ENCODE measurements around the gene RAB11FIP4. TPM values are rescaled to one million over a fixed set of nuclear protein-coding genes. Genes with fewer than 3 reads are reported as not detected.

The RAB11FIP4 gene
- total RNA-seq, 1 experiment from 2014 or later = 15.1 TPM

DNA sequence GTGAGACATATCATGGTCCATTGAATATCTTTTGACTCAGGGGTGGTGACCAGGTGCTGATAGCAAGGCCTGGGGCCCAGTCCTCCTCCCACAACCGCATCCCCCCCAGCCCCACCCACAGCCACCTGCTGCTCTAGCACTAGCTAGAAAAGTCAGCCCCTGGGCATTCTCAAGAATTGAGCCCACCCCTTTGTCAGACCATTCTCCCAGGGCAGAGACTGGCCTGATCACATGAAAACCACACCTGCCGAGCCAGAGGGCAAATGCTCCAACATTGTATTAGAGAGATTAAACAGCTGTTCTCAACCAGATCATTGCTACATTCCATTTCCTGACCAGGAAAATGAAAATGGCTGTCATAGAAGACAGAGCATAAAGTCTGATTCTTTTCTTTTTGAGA, 62.4 kb downstream of the RAB11FIP4 start (continued):
- TF ChIP-seq ELF1 (IDR thresholded peaks at IDR 0.05; ENCODE audit: borderline replicate concordance, low read depth) (no peak), TCF7L2 (IDR thresholded peaks at IDR 0.05; ENCODE audit: borderline replicate concordance, extremely low read depth, insufficient read depth, insufficient read length) (no peak)

DNA sequence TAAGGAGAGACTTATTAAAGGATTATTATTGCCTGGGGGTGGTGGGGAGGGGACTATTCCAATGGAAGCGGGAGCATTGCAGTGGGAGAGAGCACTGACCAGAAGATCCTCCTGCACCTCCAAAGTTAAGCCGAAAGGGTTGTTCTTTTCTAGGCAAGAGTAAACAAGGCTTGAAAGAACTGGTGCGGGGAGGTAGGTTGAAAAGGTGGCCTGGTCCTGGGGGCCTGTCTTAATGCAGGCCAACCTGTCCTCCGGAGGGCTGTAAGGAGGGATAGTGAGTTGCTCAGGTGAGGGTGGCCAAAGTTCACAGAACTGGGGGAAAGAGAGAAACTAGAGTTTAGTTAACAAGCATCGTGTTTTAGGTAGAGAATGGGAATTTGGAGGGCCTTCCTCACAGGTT, 65.3 kb downstream of the RAB11FIP4 start:
- H3K4me2 ChIP-seq (ENCODE audit: low read length) = no peak overlapping the region
- ATAC-seq (no peak), DNase-seq (ENCODE audit: low read depth, low spot score) (no peak)
- no peaks in the 10 kb centered on the region for H3K27me3 ChIP-seq (ENCODE audit: insufficient read depth, low read length)
- CTCF ChIA-PET = no interaction called here
- TF ChIP-seq, protein P1, sequence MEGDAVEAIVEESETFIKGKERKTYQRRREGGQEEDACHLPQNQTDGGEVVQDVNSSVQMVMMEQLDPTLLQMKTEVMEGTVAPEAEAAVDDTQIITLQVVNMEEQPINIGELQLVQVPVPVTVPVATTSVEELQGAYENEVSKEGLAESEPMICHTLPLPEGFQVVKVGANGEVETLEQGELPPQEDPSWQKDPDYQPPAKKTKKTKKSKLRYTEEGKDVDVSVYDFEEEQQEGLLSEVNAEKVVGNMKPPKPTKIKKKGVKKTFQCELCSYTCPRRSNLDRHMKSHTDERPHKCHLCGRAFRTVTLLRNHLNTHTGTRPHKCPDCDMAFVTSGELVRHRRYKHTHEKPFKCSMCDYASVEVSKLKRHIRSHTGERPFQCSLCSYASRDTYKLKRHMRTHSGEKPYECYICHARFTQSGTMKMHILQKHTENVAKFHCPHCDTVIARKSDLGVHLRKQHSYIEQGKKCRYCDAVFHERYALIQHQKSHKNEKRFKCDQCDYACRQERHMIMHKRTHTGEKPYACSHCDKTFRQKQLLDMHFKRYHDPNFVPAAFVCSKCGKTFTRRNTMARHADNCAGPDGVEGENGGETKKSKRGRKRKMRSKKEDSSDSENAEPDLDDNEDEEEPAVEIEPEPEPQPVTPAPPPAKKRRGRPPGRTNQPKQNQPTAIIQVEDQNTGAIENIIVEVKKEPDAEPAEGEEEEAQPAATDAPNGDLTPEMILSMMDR (IDR thresholded peaks at IDR 0.05 in 2 of 3, conservative IDR thresholded peaks at IDR 0.05 in 1 of 3; ENCODE audit: borderline replicate concordance in 1 of 3, insufficient read depth in 1 of 3, low read depth in 2 of 3, low read length in 2 of 3) = no peak
- TF ChIP-seq, protein P2, sequence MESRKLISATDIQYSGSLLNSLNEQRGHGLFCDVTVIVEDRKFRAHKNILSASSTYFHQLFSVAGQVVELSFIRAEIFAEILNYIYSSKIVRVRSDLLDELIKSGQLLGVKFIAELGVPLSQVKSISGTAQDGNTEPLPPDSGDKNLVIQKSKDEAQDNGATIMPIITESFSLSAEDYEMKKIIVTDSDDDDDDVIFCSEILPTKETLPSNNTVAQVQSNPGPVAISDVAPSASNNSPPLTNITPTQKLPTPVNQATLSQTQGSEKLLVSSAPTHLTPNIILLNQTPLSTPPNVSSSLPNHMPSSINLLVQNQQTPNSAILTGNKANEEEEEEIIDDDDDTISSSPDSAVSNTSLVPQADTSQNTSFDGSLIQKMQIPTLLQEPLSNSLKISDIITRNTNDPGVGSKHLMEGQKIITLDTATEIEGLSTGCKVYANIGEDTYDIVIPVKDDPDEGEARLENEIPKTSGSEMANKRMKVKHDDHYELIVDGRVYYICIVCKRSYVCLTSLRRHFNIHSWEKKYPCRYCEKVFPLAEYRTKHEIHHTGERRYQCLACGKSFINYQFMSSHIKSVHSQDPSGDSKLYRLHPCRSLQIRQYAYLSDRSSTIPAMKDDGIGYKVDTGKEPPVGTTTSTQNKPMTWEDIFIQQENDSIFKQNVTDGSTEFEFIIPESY (IDR thresholded peaks at IDR 0.05; ENCODE audit: extremely low read depth, insufficient replicate concordance, low read length) = no peak
- no peak for TF ChIP-seq CEBPB (IDR thresholded peaks at IDR 0.05; ENCODE audit: low read depth)
- TF ChIP-seq EZH2phosphoT487 (IDR thresholded peaks at IDR 0.05; ENCODE audit: borderline replicate concordance) = no peak
- no peak for TF ChIP-seq POLR2A (IDR thresholded peaks at IDR 0.05; ENCODE audit: borderline replicate concordance, extremely low read depth, insufficient read depth, insufficient read length)
- TF ChIP-seq FOSL1 (IDR thresholded peaks at IDR 0.05; ENCODE audit: low read depth) = no peak
- TF ChIP-seq SRF (IDR thresholded peaks at IDR 0.05; ENCODE audit: low read depth) = no peak
- TF ChIP-seq SP1 (IDR thresholded peaks at IDR 0.05; ENCODE audit: low read depth) = no peak
- no peak for TF ChIP-seq TCF7L2 (IDR thresholded peaks at IDR 0.05; ENCODE audit: borderline replicate concordance, extremely low read depth, insufficient read depth, insufficient read length)
- POLR2A ChIA-PET = no interaction called here
- H3K9me2 ChIP-seq (ENCODE audit: insufficient read depth) = no peaks in the 10 kb centered on the region
- no peak overlapping the region for H3K27ac ChIP-seq (ENCODE audit: low read depth, low read length)
- no TSS peak for BruUV-seq (replicated peaks)
- H3K4me1 ChIP-seq (ENCODE audit: control insufficient read depth in 1 of 2, insufficient read depth in 2 of 2, low read length in 2 of 2) = peaks cover 0 to 3% of the 10 kb centered on the region in 2 experiments; a peak in 1 of 4 replicates
- no peak overlapping the region for H3K9ac ChIP-seq (ENCODE audit: low read length)
- intact Hi-C loops (cut with micrococcal nuclease) = no loop called here
- no peaks in the 10 kb centered on the region for H3K9me3 ChIP-seq (ENCODE audit: control insufficient read depth in 1 of 2, insufficient read depth in 1 of 2, low read depth in 1 of 2, low read length in 2 of 2)
- no peaks in the 10 kb centered on the region for H3K79me2 ChIP-seq (ENCODE audit: insufficient read depth, low read length)
- no peak overlapping the region for H2AFZ ChIP-seq (ENCODE audit: low read depth, low read length, poor library complexity, severe bottlenecking)
- H3K4me3 ChIP-seq (replicated peaks in 1 of 2; ENCODE audit: low read depth in 1 of 2, low read length in 2 of 2) = no peak overlapping the region
- RAD21 ChIA-PET (ENCODE audit: low non-redundant PET in 1 of 2, low total read pairs in 2 of 2, uncharacterized antibody in 2 of 2, unreplicated experiment in 2 of 2) = no interaction called here
- no peaks in the 10 kb centered on the region for H4K20me1 ChIP-seq (ENCODE audit: insufficient read depth)
- H3K36me3 ChIP-seq (ENCODE audit: control insufficient read depth in 1 of 2, insufficient read depth in 2 of 2, low read length in 2 of 2) = no peaks in the 10 kb centered on the region

Data from HCT116 (cell line).